H9 (cell line): ENCODE results near the gene AFF4. TPM values are rescaled to one million over a fixed set of nuclear protein-coding genes. Genes with fewer than 3 reads are reported as not detected.
"Not testable (repeated sequence)": the region's sequence is repeated elsewhere in the genome, so short reads cannot be mapped to it uniquely, and the experiment has no call there.

Experiments
- DNase-seq: peaks from one replicate; pipeline ENCODE4 v3.0.0-alpha.2; 2017
- H2AFZ ChIP-seq: one replicate; pipeline ENCODE4 v1.6.1; 2013; ENCODE audit warnings: mild to moderate bottlenecking, low read length, control low read depth, moderate library complexity
- H2AK5ac ChIP-seq: 2 replicates; pipeline ENCODE4 v1.6.1; 2013; ENCODE audit warnings: low read length, control low read depth, mixed read lengths; ENCODE audit not compliant: insufficient read length
- H2BK120ac ChIP-seq: one replicate; pipeline ENCODE4 v1.6.1; 2013; ENCODE audit warnings: low read depth, mild to moderate bottlenecking, low read length, control low read depth, inconsistent platforms; ENCODE audit not compliant: poor library complexity, severe bottlenecking
- H2BK12ac ChIP-seq: 2 replicates; pipeline ENCODE4 v1.6.1; 2013; ENCODE audit warnings: low read length, control low read depth, mixed read lengths, low read depth; ENCODE audit not compliant: insufficient read length
- H2BK15ac ChIP-seq: 2 replicates; pipeline ENCODE4 v1.6.1; 2013; ENCODE audit warnings: low read depth, low read length, control low read depth
- H2BK20ac ChIP-seq: one replicate; pipeline ENCODE4 v1.6.1; 2013; ENCODE audit warnings: low read depth, mild to moderate bottlenecking, low read length, control low read depth, inconsistent platforms; ENCODE audit not compliant: poor library complexity, severe bottlenecking
- H2BK5ac ChIP-seq: 2 replicates; pipeline ENCODE4 v1.6.1; 2013; ENCODE audit warnings: low read length, control low read depth, mixed read lengths; ENCODE audit not compliant: insufficient read length
- H3K14ac ChIP-seq: 2 replicates; pipeline ENCODE4 v1.6.1; 2013; ENCODE audit warnings: low read length, control low read depth; ENCODE audit not compliant: insufficient read depth
- H3K18ac ChIP-seq: 2 replicates; pipeline ENCODE4 v1.6.1; 2013; ENCODE audit warnings: low read depth, mild to moderate bottlenecking, mixed read lengths, low read length, control low read depth; ENCODE audit not compliant: insufficient read length
- H3K23ac ChIP-seq: 2 replicates; pipeline ENCODE4 v1.6.1; 2013; ENCODE audit warnings: low read length, control low read depth, mixed read lengths, low read depth; ENCODE audit not compliant: insufficient read length
- H3K23me2 ChIP-seq: 2 replicates; pipeline ENCODE4 v1.6.1; 2013; ENCODE audit warnings: low read depth, mild to moderate bottlenecking, mixed read lengths, low read length, control low read depth; ENCODE audit not compliant: insufficient read length, poor library complexity, severe bottlenecking
- H3K27ac ChIP-seq: 2 replicates; pipeline ENCODE4 v1.5.1; 2013; ENCODE audit warnings: low read length, control low read depth, mixed read lengths, low read depth; ENCODE audit not compliant: insufficient read length
- H3K27me3 ChIP-seq: 2 replicates; pipeline ENCODE4 v1.6.1; 2013; ENCODE audit warnings: low read length, control low read depth, inconsistent platforms; ENCODE audit not compliant: insufficient read depth
- H3K4ac ChIP-seq: 2 replicates; pipeline ENCODE4 v1.6.1; 2013; ENCODE audit warnings: low read depth, mild to moderate bottlenecking, control low read depth, inconsistent platforms, low read length, moderate library complexity
- H3K4me1 ChIP-seq: 2 replicates; pipeline ENCODE4 v1.6.1; 2013; ENCODE audit warnings: low read length, control low read depth, inconsistent platforms; ENCODE audit not compliant: insufficient read depth
- H3K4me2 ChIP-seq: 2 replicates; pipeline ENCODE4 v1.6.1; 2013; ENCODE audit warnings: low read length, control low read depth, mixed read lengths; ENCODE audit not compliant: insufficient read length, insufficient read depth
- H3K56ac ChIP-seq: 2 replicates; pipeline ENCODE4 v1.6.1; 2013; ENCODE audit warnings: low read depth, mild to moderate bottlenecking, mixed read lengths, low read length, control low read depth; ENCODE audit not compliant: insufficient read length
- H3K79me1 ChIP-seq: 2 replicates; pipeline ENCODE4 v1.6.1; 2013; ENCODE audit warnings: low read depth, mild to moderate bottlenecking, moderate library complexity, low read length, control low read depth, inconsistent platforms; ENCODE audit not compliant: insufficient read depth, poor library complexity, severe bottlenecking
- H3K79me2 ChIP-seq: 2 replicates; pipeline ENCODE4 v1.6.1; 2013; ENCODE audit warnings: low read length, control low read depth, inconsistent platforms; ENCODE audit not compliant: insufficient read depth
- H3K9ac ChIP-seq: 2 replicates; pipeline ENCODE4 v1.6.1; 2013; ENCODE audit warnings: low read length, control low read depth, mixed read lengths; ENCODE audit not compliant: insufficient read length; ENCODE audit errors: extremely low read depth
- H3K9me3 ChIP-seq: one replicate; pipeline ENCODE4 v1.6.1; 2013; ENCODE audit warnings: low read depth, low read length, inconsistent platforms; ENCODE audit not compliant: control insufficient read depth
- H3T11ph ChIP-seq: one replicate; pipeline ENCODE4 v1.6.1; 2013; ENCODE audit warnings: mild to moderate bottlenecking, low read length, control low read depth, inconsistent platforms
- H4K20me1 ChIP-seq: one replicate; pipeline ENCODE4 v1.6.1; 2013; ENCODE audit not compliant: control insufficient read depth, insufficient read length, insufficient read depth
- H4K5ac ChIP-seq: 2 replicates; pipeline ENCODE4 v1.6.1; 2013; ENCODE audit warnings: low read depth, mild to moderate bottlenecking, mixed read lengths, low read length, control low read depth; ENCODE audit not compliant: insufficient read length
- H4K8ac ChIP-seq: replicated peaks from 2 replicates; pipeline ENCODE4 v1.6.1; 2013; ENCODE audit warnings: low read length, control low read depth, mixed read lengths, low read depth; ENCODE audit not compliant: insufficient read length
- H4K91ac ChIP-seq: 2 replicates; pipeline ENCODE4 v1.6.1; 2013; ENCODE audit warnings: low read depth, mild to moderate bottlenecking, moderate library complexity, mixed read lengths, low read length, control low read depth; ENCODE audit not compliant: insufficient read length
- H3K27ac Mint-ChIP-seq, 3 experiments: 2 replicates in 2 of 3; 3 replicates in 1 of 3; pipeline ENCODE4 v1.8.0; 2020 to 2021; ENCODE audit warnings: mixed read lengths in 3 of 3, mild to moderate bottlenecking in 1 of 3, moderate library complexity in 1 of 3
- H3K27me3 Mint-ChIP-seq: 2 replicates; pipeline ENCODE4 v1.8.0; 2021; ENCODE audit warnings: low read depth, mild to moderate bottlenecking, moderate library complexity, mixed read lengths
- H3K36me3 Mint-ChIP-seq, 3 experiments: 2 replicates in 2 of 3; 3 replicates in 1 of 3; pipeline ENCODE4 v1.8.0; 2020 to 2021; ENCODE audit warnings: low read depth in 3 of 3, mixed read lengths in 3 of 3; ENCODE audit not compliant: insufficient read depth in 1 of 3
- H3K4me1 Mint-ChIP-seq, 2 experiments: 2 replicates each; pipeline ENCODE4 v1.8.0; 2020; ENCODE audit warnings: mixed read lengths in 2 of 2
- H3K4me3 Mint-ChIP-seq, 2 experiments: 2 replicates in 1 of 2; 3 replicates in 1 of 2; pipeline ENCODE4 v1.8.0; 2020 to 2021; ENCODE audit warnings: mild to moderate bottlenecking in 2 of 2, mixed read lengths in 2 of 2, moderate library complexity in 1 of 2
- H3K9me3 Mint-ChIP-seq, 2 experiments: 2 replicates in 1 of 2; 3 replicates in 1 of 2; pipeline ENCODE4 v1.8.0; 2020; ENCODE audit warnings: mild to moderate bottlenecking in 2 of 2, mixed read lengths in 2 of 2, moderate library complexity in 1 of 2
- WGBS: extraction: QIAGEN DNeasy Blood & Tissue Kit; methylation state at CpG from one replicate; pipeline ENCODE4 v1.1.7; 2013; ENCODE audit warnings: missing lambda C conversion rate, low lambda C conversion rate, mixed read lengths; ENCODE audit not compliant: insufficient read length; ENCODE audit errors: extremely low coverage; 5-methylcytosine and 5-hydroxymethylcytosine counted together
- total RNA-seq: library from RNA; stranded (reverse); gene quantifications from 2 replicates; pipeline ENCODE4 v1.2.1, GENCODE V29; 2021
- TF ChIP-seq, protein P1 (sequence below): fragments of 200-600 bp; sonication (generic); conservative IDR thresholded peaks from 3 replicates; pipeline ENCODE4 v1.8.0; 2021; ENCODE audit warnings: antibody characterized with exemption, mild to moderate bottlenecking

The AFF4 gene
- total RNA-seq, 1 experiment from 2014 or later = 73.2 TPM

DNA sequence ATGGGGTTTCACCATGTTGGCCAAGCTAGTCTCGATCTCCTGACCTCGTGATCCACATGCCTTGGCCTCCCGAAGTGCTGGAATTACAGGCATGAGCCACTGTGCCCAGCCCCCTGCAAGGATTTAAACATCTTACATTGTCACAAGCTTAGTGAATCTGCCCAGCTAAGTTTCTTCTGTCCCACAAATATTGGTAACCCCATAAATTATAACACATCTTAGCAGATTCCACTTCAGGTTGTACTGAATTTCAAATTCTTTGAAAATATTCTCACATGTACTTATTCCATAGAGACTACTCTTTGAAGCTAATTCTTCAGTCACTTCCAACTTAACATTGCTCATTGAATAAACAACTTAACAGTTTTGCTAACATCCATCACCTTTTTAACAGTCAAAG lies 13.4 kb upstream of the AFF4 start:
- Histone ChIP-seq H3K27me3 (no peaks in the 10 kb centered on the region), H2AK5ac (no peak overlapping the region), H3T11ph (no peak overlapping the region), H2BK120ac (no peak overlapping the region), H3K18ac (no peak overlapping the region), H4K5ac (no peak overlapping the region), H2BK20ac (no peak overlapping the region), H3K27ac (no peak overlapping the region), H2AFZ (no peak overlapping the region), H2BK5ac (no peak overlapping the region), H3K4me1 (no peaks in the 10 kb centered on the region), H2BK15ac (no peak overlapping the region), H3K23ac (no peak overlapping the region), H4K8ac (no peak overlapping the region), H4K91ac (no peak overlapping the region), H3K4me2 (no peak overlapping the region), H3K9me3 (peaks cover 4% of the 10 kb centered on the region), H3K56ac (no peak overlapping the region), H3K23me2 (no peaks in the 10 kb centered on the region), H3K9ac (no peak overlapping the region), H4K20me1 (no peaks in the 10 kb centered on the region), H3K14ac (no peak overlapping the region), H3K79me2 (no peaks in the 10 kb centered on the region), H3K79me1 (no peaks in the 10 kb centered on the region), H3K4ac (no peak overlapping the region), H2BK12ac (no peak overlapping the region)
- DNase-seq = no peak
- H3K27me3 Mint-ChIP-seq = peaks cover 4% of the 10 kb centered on the region
- TF ChIP-seq, protein P1, sequence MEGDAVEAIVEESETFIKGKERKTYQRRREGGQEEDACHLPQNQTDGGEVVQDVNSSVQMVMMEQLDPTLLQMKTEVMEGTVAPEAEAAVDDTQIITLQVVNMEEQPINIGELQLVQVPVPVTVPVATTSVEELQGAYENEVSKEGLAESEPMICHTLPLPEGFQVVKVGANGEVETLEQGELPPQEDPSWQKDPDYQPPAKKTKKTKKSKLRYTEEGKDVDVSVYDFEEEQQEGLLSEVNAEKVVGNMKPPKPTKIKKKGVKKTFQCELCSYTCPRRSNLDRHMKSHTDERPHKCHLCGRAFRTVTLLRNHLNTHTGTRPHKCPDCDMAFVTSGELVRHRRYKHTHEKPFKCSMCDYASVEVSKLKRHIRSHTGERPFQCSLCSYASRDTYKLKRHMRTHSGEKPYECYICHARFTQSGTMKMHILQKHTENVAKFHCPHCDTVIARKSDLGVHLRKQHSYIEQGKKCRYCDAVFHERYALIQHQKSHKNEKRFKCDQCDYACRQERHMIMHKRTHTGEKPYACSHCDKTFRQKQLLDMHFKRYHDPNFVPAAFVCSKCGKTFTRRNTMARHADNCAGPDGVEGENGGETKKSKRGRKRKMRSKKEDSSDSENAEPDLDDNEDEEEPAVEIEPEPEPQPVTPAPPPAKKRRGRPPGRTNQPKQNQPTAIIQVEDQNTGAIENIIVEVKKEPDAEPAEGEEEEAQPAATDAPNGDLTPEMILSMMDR = no peak
- no peak overlapping the region for H3K27ac Mint-ChIP-seq
- WGBS = no CpG with 5 or more reads among the region's 3 CpGs
- H3K36me3 Mint-ChIP-seq = peaks cover 4% of the 10 kb centered on the region in 3 experiments; a peak in 4 of 7 replicates
- H3K9me3 Mint-ChIP-seq = peaks cover 20 to 28% of the 10 kb centered on the region in 2 experiments
- no peaks in the 10 kb centered on the region for H3K4me1 Mint-ChIP-seq
- H3K4me3 Mint-ChIP-seq = no peak overlapping the region

DNA sequence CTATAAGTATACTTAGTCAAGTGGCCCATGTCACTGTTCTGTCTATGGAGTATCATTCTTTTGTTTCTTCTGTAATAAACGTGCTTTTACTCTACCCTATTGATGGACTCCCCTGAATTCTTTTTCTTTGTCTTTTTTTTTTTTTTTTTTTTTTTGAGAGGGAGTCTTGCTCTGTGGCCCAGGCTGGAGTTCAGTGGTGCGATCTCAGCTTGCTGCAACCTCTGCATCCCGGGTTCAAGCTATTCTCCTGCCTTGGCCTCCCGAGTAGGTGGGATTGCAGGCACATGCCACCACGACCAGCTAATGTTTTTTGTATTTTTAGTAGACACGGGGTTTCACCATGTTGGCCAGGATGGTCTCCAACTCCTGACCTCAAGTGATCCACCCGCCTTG lies 9.0 kb upstream of the AFF4 start:
- not testable (repeated sequence) for H3K9me3 ChIP-seq, H2AFZ ChIP-seq, H2AK5ac ChIP-seq, H3K4me3 Mint-ChIP-seq, H3K4ac ChIP-seq, H2BK5ac ChIP-seq, H3K18ac ChIP-seq, H3K27ac Mint-ChIP-seq, H3K27ac ChIP-seq, H3K56ac ChIP-seq, H2BK120ac ChIP-seq, H3K4me1 Mint-ChIP-seq, H2BK20ac ChIP-seq, H3K79me2 ChIP-seq, H3K27me3 ChIP-seq, H3K4me2 ChIP-seq, H2BK12ac ChIP-seq, H4K20me1 ChIP-seq, H2BK15ac ChIP-seq, H4K91ac ChIP-seq, H3K23me2 ChIP-seq, H3K36me3 Mint-ChIP-seq, H3K27me3 Mint-ChIP-seq, H3K4me1 ChIP-seq, H3K14ac ChIP-seq, H3K9ac ChIP-seq, H4K5ac ChIP-seq, DNase-seq, H3K23ac ChIP-seq, H3K79me1 ChIP-seq, H3T11ph ChIP-seq, H4K8ac ChIP-seq
- WGBS = no CpG with 5 or more reads among the region's 7 CpGs
- peaks cover 10% of the 10 kb centered on the region in 2 experiments for H3K9me3 Mint-ChIP-seq
